H1 (cell line): ENCODE results near the gene CETN1. TPM values are rescaled to one million over a fixed set of nuclear protein-coding genes. Genes with fewer than 3 reads are reported as not detected.

Experiments used
- ATF2 ChIP-seq: IDR thresholded peaks from 2 replicates; pipeline ENCODE4 v1.6.1; 2012; ENCODE audit warnings: low read length, inconsistent platforms
- CHD1 ChIP-seq: IDR thresholded peaks from 2 replicates; pipeline ENCODE4 v1.6.1; 2012; ENCODE audit warnings: low read depth, low read length, improper control_type of control experiment
- GABPA ChIP-seq: IDR thresholded peaks from 2 replicates; pipeline ENCODE4 v1.6.1; 2011; ENCODE audit warnings: mild to moderate bottlenecking, low read length, moderate library complexity, borderline replicate concordance; ENCODE audit not compliant: insufficient read depth
- HDAC2 ChIP-seq, 2 experiments: fragments of 300-600 bp in 1 of 2; sonication (generic) in 1 of 2; IDR thresholded peaks; 2 replicates each; pipeline ENCODE4 v1.6.1; 2011 to 2012; ENCODE audit warnings: low read depth in 2 of 2, low read length in 2 of 2, mild to moderate bottlenecking in 2 of 2, moderate library complexity in 2 of 2, borderline replicate concordance in 1 of 2, inconsistent platforms in 1 of 2
- MAFK ChIP-seq: IDR thresholded peaks from 2 replicates; pipeline ENCODE4 v1.6.1; 2012; ENCODE audit warnings: low read depth, mild to moderate bottlenecking, improper control_type of control experiment, low read length
- PHF8 ChIP-seq: fragments of 200-600 bp; sonication (generic); conservative IDR thresholded peaks from 2 replicates; pipeline ENCODE4 v1.7.1; 2012; ENCODE audit warnings: low read depth, mild to moderate bottlenecking, inconsistent platforms, low read length, moderate library complexity
- POLR2AphosphoS5 ChIP-seq: IDR thresholded peaks from 2 replicates; pipeline ENCODE4 v1.6.1; 2011; ENCODE audit warnings: low read depth, low read length
- TAF7 ChIP-seq: optimal IDR thresholded peaks from 2 replicates; pipeline ENCODE3; 2011; ENCODE audit warnings: low read depth, mild to moderate bottlenecking, inconsistent platforms, low read length, moderate library complexity, borderline replicate concordance
- polyA plus RNA-seq, 7 experiments: library from polyadenylated mRNA; depleted of rRNA in 3 of 7; stranded (reverse) in 5 of 7; unstranded in 2 of 7; fragments of >200 nt in 5 of 7; fragments of 200-250 nt in 2 of 7; gene quantifications; 1 replicate in 5 of 7; 2 replicates in 1 of 7; 4 replicates in 1 of 7; pipeline versions ENCODE4 v1.2.1 to v1.2.3, GENCODE V29; 2011 to 2013; ENCODE audit warnings: missing spikeins in 2 of 7, mixed read lengths in 2 of 7
- total RNA-seq: library from RNA; stranded (reverse); fragmentation: NEBNext Ultra II Directional; extraction: Animal tissue kit (Norgen Biotek cat#: 25700); gene quantifications from 2 replicates; pipeline ENCODE4 v1.2.1, GENCODE V29; 2021

The CETN1 gene
- total and polyA plus RNA-seq, 2 of the 8 experiments (the other 6 are each of a cell fraction or from before 2014, with no cell fraction given): not detected

DNA sequence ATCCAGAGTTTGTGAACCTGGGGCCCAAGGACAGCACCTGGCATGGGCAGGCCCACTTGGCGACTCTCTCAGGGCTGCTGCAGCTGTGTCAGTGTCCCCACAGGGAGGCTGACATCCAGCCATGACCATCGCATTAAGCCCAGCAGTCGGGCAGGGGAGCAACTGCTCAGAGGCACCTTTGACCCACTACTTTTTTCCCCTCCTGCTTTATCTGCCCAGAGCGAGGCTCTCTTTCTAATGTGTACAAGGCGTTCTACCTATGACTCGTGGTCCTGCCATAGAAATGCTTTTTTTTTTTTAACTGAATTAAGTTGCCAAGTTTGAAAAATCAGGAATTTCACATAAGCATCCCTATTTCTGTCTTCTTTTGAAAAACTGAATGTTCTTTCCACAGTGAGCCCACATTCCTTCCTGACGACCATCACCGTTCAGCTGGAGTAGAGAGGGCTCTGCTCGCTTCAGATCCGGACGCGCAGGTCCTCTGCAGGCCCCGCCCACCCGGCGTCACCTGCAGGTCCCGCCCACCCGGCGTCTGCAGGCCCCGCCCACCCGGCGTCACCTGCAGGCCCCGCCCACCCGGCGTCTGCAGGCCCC, 16.2 kb downstream of the CETN1 start (continued):
- TF ChIP-seq ATF2 (no peak), MAFK (no peak), TAF7 (no peak), PHF8 (no peak), POLR2AphosphoS5 (no peak; the same call in 1 of the 2 replicates), GABPA (no peak), CHD1 (no peak), HDAC2 (IDR thresholded peaks at IDR 0.05; ENCODE audit: borderline replicate concordance in 1 of 2, low read depth in 2 of 2, low read length in 2 of 2) (0 out of 4 replicates have a peak, but pooled peaks of 1 of the 2 experiments have one; percentile 1)
- TF ChIP-seq, all 59 proteins: peak for 2
